Stimulated activated CD4-positive, alpha-beta T cell treated with anti-CD3 and anti-CD28 coated beads, Interleukin-15, amount 100 ng/mL, for 48 hours (primary cell): ENCODE measurements around the gene ERGIC3.
"Not testable (repeated sequence)": the region's sequence is repeated elsewhere in the genome, so short reads cannot be mapped to it uniquely, and the experiment has no call there.

Source experiments
- DNase-seq, 2 donors: peaks; one replicate each; pipeline ENCODE4 v3.0.0-alpha.2; 2020; ENCODE audit warnings: low read depth in 2 of 2

ERGIC3 gene

DNA sequence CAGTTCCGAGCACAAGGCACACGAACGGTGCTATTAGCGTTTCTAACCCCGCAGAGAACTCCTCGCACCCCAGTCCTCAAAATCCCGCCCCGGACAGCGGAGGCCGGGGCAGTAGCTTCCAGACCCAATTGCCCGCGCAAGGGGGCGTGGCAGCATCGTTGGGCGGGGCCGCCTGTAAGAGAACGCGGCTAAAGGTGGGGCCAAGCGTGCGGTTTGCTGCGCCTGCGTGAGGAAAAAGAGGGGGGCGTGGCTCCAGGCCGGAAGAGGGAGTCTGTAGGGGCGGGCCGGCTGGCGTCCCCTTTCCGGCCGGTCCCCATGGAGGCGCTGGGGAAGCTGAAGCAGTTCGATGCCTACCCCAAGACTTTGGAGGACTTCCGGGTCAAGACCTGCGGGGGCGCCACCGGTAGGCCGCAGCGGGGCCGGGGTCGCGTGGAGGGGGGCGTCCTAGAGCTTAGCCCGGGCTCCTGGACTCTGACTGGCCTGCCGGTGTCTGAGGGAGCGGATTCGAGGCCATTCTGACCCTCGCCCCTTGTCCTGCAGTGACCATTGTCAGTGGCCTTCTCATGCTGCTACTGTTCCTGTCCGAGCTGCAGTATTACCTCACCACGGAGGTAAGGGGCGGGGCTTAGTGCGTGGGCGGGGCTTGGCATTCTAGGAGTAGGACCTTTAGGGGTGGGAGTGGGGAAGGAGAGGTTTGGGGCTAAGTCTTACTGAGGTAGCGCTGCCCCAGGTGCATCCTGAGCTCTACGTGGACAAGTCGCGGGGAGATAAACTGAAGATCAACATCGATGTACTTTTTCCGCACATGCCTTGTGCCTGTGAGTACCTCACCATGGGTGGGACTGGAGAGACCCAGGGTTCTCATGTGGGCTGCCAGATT lies at the start of gene ERGIC3:
ERGIC3 (plus strand) TSS at position 296 of the 880 bp plus-strand sequence; CDS start at position 316, 20 bp downstream.
- DNase-seq: peak; percentile 96 to 98

DNA sequence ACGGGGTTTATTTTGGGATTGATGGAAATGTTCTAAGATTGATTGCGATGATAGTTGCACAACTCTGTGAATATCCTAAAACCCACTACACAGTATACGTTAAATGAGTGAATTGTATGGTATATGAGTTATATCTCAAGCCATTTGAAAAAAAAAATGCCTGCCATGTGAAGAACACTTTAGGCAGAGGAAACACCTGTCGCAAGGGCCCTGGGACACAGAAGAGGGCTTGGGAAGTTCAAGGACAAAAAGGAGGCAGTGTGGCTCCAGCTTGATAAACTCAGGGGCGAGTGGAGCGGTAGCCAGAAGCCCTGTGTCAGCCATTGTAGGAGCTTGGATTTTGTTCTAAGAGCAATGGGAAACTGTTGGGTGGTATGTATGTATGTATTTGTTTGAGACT lies 49.5 kb upstream of the ERGIC3 start:
- DNase-seq: no peak

DNA sequence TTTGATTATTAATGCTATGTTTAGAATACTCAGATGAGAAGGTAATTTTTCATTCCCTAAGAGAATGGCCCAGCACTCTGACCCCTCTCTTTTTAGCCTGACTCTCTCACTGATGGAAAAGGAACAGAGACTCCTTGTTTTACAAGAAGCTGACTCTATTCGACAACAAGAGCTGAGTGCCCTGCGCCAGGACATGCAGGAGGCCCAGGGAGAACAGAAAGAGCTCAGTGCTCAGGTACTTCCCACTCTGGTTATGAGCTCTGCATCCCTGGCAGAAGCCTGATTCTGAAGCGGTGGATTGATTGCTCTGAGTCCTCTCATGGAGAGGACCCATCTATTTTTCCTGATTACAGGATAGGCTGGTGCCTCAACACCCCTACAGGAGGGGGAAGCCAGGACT lies 45.4 kb upstream of the ERGIC3 start:
- DNase-seq: no peak

DNA sequence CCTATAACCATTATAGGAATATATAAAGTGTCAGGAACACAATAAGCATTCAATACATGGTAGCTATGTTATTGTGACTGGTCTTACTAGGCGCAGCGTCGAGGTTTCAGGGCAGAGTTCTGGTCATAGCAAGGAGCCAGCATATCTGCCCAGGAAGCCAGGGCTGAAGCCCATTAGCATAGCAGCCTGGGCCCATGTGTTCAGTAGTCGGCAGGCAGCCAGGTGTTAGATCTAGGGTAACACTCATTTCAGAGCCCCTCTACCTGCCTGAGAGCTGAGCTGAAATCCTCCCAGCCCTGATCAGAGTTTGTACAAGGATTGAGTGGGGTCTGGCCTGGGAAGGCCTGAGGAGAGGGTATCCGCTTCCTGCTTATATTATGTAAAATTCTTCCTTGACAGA lies 44.6 kb upstream of the ERGIC3 start:
- DNase-seq: no peak

DNA sequence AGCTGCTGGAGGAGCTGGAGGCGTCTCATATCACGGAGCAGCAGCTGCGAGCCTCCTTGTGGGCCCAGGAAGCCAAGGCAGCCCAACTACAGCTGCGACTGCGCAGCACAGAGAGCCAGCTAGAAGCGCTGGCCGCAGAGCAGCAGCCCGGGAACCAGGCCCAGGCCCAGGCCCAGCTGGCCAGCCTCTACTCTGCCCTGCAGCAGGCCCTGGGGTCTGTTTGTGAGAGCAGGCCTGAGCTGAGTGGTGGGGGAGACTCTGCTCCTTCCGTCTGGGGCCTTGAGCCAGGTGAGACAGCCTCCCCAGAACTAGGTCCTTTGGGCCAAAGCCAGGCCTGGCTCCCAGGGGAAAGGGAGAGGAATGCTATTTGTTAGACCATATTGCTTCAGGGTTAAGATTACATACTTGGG lies 44.1 kb upstream of the ERGIC3 start:
- DNase-seq: no peak

DNA sequence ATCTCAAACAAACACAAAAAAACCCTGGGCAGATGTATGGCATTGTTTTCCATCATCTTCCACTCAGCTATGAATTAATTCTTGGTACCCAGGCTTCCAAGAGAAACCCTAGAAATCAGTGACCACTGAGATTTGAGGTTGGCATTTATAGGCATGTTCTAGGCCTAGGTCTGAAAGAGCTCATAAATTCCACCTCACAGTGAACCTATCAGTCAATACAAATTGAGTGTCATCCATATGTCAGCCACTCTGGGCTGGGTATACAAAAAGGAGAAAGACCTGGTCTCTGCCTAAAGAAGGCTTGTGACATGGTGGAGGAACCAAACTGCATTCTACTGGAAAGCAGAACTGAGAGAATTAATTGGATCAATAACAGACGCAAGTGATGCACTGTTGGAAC lies 42.6 kb upstream of the ERGIC3 start:
- no peak for DNase-seq

DNA sequence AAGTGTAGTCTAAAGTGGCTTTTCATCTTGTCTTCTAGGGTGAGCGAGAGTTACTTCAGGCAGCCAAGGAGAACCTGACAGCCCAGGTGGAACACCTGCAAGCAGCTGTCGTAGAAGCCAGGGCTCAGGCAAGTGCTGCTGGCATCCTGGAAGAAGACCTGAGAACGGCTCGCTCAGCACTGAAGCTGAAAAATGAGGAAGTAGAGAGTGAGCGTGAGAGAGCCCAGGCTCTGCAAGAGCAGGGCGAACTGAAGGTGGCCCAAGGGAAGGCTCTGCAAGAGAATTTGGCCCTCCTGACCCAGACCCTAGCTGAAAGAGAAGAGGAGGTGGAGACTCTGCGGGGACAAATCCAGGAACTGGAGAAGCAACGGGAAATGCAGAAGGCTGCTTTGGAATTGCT lies 39.5 kb upstream of the ERGIC3 start:
- no peak for DNase-seq

DNA sequence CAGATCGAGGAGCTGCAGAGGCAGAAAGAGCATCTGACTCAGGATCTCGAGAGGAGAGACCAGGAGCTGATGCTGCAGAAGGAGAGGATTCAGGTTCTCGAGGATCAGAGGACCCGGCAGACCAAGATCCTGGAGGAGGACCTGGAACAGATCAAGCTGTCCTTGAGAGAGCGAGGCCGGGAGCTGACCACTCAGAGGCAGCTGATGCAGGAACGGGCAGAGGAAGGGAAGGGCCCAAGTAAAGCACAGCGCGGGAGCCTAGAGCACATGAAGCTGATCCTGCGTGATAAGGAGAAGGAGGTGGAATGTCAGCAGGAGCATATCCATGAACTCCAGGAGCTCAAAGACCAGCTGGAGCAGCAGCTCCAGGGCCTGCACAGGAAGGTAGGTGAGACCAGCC lies 38.6 kb upstream of the ERGIC3 start:
- DNase-seq: no peak

DNA sequence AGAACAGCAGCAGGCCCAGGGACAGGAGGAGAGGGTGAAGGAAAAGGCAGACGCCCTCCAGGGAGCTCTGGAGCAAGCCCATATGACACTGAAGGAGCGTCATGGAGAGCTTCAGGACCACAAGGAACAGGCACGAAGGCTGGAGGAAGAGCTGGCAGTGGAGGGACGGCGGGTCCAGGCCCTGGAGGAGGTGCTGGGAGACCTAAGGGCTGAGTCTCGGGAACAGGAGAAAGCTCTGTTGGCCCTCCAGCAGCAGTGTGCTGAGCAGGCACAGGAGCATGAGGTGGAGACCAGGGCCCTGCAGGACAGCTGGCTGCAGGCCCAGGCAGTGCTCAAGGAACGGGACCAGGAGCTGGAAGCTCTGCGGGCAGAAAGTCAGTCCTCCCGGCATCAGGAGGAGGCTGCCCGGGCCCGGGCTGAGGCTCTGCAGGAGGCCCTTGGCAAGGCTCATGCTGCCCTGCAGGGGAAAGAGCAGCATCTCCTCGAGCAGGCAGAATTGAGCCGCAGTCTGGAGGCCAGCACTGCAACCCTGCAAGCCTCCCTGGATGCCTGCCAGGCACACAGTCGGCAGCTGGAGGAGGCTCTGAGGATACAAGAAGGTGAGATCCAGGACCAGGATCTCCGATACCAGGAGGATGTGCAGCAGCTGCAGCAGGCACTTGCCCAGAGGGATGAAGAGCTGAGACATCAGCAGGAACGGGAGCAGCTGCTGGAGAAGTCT lies 37.9 kb upstream of the ERGIC3 start:
- no peak for DNase-seq

DNA sequence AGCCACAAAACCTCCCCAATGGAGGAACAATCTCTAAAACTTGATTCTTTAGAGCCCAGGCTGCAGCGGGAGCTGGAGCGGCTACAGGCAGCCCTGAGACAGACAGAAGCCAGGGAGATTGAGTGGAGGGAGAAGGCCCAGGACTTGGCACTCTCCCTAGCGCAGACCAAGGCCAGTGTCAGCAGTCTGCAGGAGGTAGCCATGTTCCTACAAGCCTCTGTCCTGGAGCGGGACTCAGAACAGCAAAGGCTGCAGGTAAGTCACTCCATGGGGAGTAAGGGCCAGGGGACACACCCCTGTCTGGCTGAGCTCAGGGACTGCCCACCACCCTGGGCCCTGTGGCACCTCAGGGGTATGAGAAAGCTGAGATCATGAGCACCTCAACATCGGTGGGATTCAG lies 37.1 kb upstream of the ERGIC3 start:
- DNase-seq: no peak

DNA sequence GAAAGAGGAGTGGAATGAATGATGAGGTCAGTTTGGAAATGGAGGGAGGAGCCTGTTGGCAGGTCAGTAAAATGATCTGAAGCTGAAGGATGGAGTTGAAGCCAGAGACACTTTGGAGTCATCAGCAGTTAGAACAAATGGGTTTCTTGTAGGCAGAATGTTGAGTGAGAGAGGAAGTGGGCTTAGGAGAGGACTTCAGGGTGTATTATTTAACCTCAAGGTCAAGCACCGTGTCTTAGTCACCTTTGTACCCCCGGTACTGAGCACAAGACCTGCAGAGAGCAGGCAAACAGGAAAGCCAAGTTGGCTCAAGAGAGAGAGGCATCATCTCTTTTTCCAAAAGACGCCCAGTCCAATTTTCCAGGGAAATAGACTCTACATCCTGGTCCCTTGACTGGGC lies 35.7 kb upstream of the ERGIC3 start:
- DNase-seq: no peak

DNA sequence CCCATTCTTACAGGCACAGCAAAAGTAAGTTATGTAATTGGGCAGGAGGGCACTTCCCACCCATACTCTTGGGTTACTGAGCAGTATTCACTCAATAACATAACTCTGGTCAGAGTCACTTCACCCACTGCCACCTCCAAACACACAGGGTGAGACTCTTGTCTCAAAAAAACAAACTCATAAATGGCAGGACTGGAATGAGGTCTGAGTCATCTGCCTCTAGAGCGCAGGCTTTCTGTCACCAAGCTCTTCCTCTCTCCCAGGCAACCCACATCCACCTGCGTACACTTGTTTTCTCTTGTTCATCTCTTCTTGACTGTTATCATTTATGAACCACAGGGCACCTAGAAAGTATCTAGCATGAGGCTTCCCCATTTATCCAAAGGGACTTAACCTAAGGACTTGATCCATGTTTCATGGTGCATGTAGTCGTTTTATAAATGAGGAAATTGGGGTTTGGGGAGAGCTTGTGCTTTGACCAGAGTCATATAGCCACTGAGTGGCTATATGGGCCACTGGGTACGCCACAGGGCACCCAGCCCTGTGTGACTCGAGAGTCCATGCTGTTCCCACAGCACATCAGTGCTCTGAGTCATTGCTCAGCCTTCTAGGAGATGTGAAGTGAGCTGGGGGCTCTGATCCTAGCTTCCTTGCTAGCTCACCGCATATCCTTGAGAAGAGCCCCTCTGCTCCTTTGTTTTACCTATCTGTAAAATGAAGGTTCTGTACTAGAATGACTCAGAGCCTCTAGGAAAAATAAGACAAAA lies 34.8 kb upstream of the ERGIC3 start:
- DNase-seq: no peak

DNA sequence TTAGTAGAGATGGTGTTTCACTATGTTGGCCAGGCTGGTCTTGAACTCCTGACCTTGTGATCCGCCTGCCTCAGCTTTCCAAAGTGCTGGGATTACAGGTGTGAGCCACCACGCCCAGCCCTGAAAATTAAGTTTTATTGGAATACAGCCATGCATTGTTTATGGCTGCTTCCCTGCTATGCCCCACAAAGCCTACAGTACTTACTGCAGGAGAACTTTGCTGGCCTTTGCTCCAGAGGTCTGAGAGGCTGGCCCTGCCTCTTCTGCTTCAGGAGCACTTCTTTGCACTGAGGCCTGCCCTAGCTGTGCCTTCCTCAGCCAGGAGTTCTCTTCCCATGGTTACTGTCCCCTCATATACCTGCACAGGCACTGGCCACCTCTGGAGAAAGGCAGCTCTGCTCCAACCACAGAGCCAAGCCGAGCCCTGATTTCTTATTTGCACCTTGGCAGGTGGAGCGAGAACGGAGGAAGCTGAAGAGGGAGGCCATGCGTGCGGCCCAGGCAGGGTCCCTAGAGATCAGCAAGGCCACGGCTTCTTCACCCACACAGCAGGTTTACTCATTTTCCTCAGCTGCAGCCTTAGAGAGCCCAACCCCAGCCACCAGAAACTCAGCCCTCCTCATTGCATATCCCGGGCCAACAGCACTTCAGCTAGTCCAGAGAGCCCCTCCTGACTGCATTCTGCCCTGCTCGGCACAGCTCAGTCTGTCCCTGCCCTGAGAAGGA lies 33.2 kb upstream of the ERGIC3 start:
- no peak for DNase-seq

DNA sequence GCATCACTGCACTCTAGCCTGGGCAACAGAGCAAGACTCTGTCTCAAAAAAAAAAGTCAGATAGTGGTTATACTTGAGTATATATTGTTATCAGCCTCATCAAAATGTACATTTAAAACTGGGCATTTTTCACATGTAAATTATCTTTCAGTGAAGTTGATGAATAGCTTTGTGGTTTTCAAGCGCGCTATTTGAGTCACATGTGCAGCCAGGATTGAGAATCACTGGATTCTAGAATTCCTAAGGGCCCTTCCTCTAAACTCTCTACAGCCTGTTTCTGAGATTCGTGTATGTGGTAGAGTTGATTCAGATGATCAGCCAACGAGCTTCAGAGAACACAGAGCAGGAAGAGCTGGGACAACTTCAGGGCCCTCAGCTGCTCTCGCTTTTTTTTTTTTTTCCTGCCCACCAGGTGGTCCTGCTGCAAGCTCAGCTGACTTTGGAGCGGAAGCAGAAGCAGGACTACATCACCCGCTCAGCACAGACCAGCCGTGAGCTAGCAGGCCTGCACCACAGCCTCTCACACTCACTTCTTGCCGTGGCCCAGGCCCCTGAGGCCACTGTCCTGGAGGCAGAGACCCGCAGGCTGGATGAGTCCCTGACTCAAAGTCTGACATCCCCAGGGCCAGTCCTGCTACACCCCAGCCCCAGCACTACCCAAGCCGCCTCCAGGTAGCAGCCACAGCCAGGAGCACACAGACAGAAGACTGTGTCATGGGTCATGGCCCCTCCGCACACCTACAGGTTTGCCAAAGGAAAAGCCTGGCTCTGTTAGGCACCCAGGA lies 30.7 kb upstream of the ERGIC3 start:
- no peak for DNase-seq

DNA sequence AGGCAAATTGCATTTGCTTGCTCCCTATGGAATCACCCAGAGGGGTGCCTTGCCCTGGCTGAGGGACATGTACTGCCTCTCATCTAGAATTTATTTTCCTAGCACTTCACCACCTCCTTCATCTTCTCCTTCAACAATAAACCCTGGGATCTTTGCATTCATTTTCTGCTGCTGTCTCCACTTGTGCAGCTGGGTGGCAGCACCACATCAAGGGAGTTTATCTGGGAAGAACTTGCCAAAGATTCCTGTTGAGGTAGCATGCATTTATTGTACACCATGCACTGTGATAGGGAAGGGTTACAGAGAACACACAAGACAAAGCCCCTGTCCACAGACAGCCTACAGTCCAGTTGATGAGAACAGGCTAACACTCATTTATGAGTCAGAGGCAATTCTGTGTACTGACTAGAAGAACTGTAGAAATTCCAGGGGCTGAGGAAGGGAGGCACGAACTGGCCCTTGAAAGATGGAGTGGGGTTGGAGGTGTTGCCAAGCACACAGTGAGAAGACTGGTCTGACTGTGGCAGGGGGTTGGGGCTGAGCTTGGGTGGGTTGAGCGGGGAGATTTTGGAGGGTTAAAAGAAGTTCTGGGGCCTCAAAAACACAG lies 30.0 kb upstream of the ERGIC3 start:
- DNase-seq: no peak

DNA sequence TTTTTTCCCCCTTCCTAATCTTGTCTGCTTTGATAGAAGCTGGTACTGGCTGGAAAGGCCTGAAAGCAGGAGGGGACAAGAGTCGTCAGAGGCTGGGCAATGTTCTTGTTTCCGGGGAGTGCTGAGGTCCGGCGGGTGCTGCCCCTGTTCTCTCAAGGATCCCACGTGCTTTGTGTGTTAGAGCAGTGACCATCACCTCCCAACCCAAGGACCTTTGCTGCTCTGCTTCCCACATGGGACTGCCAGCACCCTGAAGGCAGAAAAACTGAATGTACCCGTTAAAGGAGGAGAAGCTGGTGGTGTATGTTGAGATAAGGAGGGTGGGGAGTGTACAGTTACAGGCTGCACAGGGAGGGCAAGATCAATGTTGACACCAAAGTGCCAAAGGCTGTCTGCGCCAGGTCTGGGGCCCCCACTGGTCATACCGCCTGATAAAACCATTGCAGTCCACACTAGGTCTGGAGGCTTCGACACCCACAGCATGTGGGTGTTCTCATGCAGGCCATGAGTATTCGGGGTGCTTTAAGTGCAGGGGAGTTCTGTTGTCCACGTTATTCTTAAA lies 27.4 kb upstream of the ERGIC3 start:
- no peak for DNase-seq

DNA sequence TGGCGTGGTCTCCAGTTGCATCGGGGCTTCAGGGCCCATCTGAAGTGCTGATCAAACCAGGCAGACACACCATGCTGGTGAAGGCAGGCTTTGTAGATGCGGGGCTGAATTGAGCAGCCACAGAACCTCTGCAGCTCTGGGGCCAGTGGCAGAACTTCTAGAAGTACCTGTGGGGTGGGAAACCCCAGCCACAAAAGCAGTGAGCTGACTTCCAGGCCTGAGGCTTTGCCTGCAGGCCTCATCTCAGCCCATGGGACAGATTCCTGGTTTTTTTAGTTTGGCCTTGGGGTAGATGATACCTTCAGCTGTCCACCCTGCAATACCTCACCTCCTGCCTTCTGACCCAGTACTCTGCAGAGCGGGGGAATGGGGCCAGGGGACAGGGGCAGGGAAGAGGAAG lies 26.5 kb upstream of the ERGIC3 start:
- no peak for DNase-seq

DNA sequence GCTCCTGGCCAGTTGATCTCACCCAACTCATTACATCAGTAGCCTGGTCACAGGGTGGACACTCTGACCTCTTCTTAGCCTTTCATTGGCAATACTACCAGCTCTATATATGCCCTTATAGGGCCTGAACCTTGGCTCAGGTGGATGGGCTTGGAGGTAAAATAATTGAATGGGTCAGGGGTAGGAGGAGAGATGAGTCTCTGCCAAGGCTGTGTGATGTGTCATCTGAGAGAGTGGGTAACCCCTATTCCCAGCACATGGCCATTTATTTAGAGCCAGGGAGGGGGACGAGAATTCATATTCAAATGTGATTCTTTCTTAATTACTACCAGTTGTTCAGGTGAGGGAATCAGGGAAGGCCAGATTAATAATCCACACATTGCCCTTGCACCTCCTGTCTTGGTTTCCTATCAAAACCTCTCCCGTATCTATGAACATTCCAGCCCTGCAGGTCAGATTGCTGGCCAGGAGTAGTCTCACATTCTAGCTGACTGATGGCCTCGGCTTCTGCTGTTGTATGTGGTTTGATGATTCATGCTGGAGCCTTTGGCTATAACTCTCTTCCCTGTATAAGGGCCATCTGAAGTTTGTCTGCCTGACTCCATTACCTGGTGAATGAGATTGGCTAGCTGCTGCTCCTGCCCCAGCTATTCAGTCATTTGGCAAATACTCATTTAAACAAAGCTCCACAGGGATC lies 25.8 kb upstream of the ERGIC3 start:
- no peak for DNase-seq

DNA sequence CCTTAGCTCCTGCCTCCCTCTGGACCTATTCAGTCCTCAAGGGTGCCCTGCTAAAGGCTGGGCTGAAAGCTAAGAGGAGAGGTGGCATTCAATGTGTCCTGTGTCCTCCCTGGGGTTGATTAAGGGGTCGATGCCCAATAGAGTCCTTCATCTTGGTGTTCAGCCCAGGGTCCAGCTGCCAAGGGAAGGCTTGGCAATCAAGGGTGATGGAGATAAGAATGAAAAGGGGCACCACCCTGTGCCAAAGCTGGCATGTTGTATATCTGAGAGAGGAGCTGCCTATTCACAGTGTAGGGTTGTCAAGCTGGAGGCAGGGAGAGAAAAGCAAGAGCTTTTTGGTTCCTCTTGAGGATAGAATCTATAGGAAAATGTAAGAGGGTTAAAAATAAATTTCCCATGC lies 24.8 kb upstream of the ERGIC3 start:
- DNase-seq: no peak

DNA sequence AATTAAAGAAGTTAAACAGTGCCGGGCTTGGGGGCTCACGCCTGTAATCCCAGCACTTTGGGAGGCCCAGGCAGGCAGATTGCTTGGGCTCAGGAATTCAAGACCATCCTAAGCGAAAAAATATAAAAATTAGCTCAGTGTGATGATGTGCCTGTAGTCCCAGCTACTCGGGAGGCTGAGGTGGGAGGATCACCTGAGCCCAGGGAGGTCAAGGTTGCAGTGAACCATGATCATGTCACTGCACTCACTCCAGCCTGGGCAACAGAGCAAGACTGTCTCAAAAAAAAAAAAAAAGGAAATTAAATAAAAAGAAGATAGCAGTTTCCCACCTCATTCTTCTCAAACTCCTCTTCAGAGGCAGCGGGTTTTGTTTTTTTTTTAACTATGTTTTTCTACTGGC lies 24.1 kb upstream of the ERGIC3 start:
- not testable (repeated sequence) for DNase-seq
